GM12872 (cell line): ENCODE results near the gene PGA4.
"Not testable (repeated sequence)": the region's sequence is repeated elsewhere in the genome, so short reads cannot be mapped to it uniquely, and the experiment has no call there.

ENCODE experiments used
- CTCF ChIP-seq: IDR thresholded peaks from 3 replicates; pipeline ENCODE4 v1.5.1; 2011; ENCODE audit warnings: low read depth, mild to moderate bottlenecking, low read length, moderate library complexity; ENCODE audit not compliant: insufficient read depth

PGA4 gene

GRCh38 chr11:61195719-61196118 is 26.4 kb upstream of the PGA4 start:
- TF ChIP-seq CTCF: no peak

GRCh38 chr11:61198361-61198760 is 23.8 kb upstream of the PGA4 start:
- no peak for TF ChIP-seq CTCF

GRCh38 chr11:61198948-61199523 is 23.1 kb upstream of the PGA4 start:
- TF ChIP-seq CTCF: no peak

DNA sequence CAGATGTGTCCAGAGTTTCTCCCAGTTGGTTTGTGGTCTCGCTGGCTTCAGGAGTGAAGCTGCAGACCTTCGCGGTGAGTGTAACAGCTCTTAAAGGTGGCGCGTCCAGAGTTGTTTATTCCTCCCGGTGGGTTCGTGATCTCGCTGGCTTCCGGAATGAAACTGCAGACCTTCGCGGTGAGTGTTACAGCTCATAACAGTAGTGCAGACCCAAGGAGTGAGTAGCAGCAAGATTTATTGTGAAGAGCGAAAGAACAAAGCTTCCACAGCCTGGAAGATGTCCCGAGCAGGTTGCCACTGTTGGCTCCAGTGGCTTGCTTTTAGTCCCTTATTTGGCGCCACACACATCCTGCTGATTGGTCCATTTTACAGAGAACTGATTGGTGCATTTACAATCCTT is 20.7 kb upstream of the PGA4 start:
- no peak for TF ChIP-seq CTCF

GRCh38 chr11:61202950-61203746 is 19.0 kb upstream of the PGA4 start, which contains the start of gene PGA3:
PGA3 (plus strand) TSS chr11:61203515; CDS start chr11:61203565, 50 bp downstream.
- not testable (repeated sequence) for TF ChIP-seq CTCF

- not testable (repeated sequence) for TF ChIP-seq CTCF
Observed at GRCh38 chr11:61240875-61241274, 18.7 kb downstream of the PGA4 start, which contains the start of gene PGA5. PGA5 (plus strand) TSS chr11:61241175; CDS start chr11:61241227, 52 bp downstream.

GRCh38 chr11:61254403-61255025 is 32.4 kb downstream of the PGA4 start:
- TF ChIP-seq CTCF: peak; percentile 99
